ENCODE data around the gene ASF1B. TPM values are rescaled to one million over a fixed set of nuclear protein-coding genes. Genes with fewer than 3 reads are reported as not detected.

Gene ASF1B
- total and polyA plus RNA-seq, 12 donors: 0.48 to 17.2 (median 1.9) TPM

- WGBS, 4 donors: 93 to 95% (median 94%) methylated on average over 12 of the region's 12 CpGs; no CpG with 5 or more reads in 1 of the 4 donors
- Histone ChIP-seq H3K4me1 (replicated peaks in 1 of 2) (no peaks in the 10 kb centered on the region), H3K27ac (no peak overlapping the region), H3K27me3 (no peaks in the 10 kb centered on the region), H3K4me3 (no peak overlapping the region), H3K9me3 (replicated peaks in 1 of 3) (no peaks in the 10 kb centered on the region), H3K36me3 (replicated peaks in 1 of 2) (peaks cover 0 to 45% of the 10 kb centered on the region in 2 donors)
- intact Hi-C loops (cut with DNase I): loop anchor here in 1 of 2 donors (10.0 kb wide), 1 partner anchor 189 kb away; no protein-coding TSS in a partner anchor
- no peak for DNase-seq
- TF ChIP-seq POLR2A (IDR thresholded peaks at IDR 0.05) (no peak), CTCF (IDR thresholded peaks at IDR 0.05) (no peak)
These were observed 19.7 kb upstream of the ASF1B start for GRCh38 chr19:14156122-14156521.

GRCh38 chr19:14155371-14155770 lies 19.0 kb upstream of the ASF1B start:
- no peaks in the 10 kb centered on the region for H3K27me3 ChIP-seq
- DNase-seq: no peak
- TF ChIP-seq POLR2A (IDR thresholded peaks at IDR 0.05) (no peak), CTCF (IDR thresholded peaks at IDR 0.05) (no peak)
- no peaks in the 10 kb centered on the region for H3K9me3 ChIP-seq (replicated peaks in 1 of 3)
- H3K27ac ChIP-seq: no peak overlapping the region
- peaks cover 0 to 2% of the 10 kb centered on the region in 2 donors for H3K4me1 ChIP-seq (replicated peaks in 1 of 2)
- WGBS, 4 donors: 90 to 97% (median 93%) methylated on average over 10 to 17 of the region's 17 CpGs
- H3K4me3 ChIP-seq: no peak overlapping the region
- H3K36me3 ChIP-seq (replicated peaks in 1 of 2): peaks cover 0 to 46% of the 10 kb centered on the region in 2 donors
- intact Hi-C loops (cut with DNase I): loop anchor here in 1 of 2 donors (10.0 kb wide), 1 partner anchor 189 kb away; no protein-coding TSS in a partner anchor

- Histone ChIP-seq H3K4me3 (no peak overlapping the region), H3K36me3 (replicated peaks in 1 of 2) (peaks cover 0 to 37% of the 10 kb centered on the region in 2 donors), H3K27me3 (no peaks in the 10 kb centered on the region), H3K4me1 (replicated peaks in 1 of 2) (peaks cover 11 to 18% of the 10 kb centered on the region in 2 donors), H3K9me3 (replicated peaks in 1 of 3) (no peaks in the 10 kb centered on the region), H3K27ac (no peak overlapping the region)
- intact Hi-C loops (cut with DNase I): loop anchor here in 1 of 2 donors (10.0 kb wide), 1 partner anchor 192 kb away; no protein-coding TSS in a partner anchor
- WGBS, 4 donors: 86 to 94% (median 93%) methylated on average over 3 to 12 of the region's 12 CpGs
- DNase-seq: no peak
- no peak for TF ChIP-seq POLR2A (IDR thresholded peaks at IDR 0.05)
These were observed 16.3 kb upstream of the ASF1B start for GRCh38 chr19:14152713-14153112.

- intact Hi-C loops (cut with DNase I): loop anchor here in 1 of 2 donors (10.0 kb wide), 1 partner anchor 194 kb away; no protein-coding TSS in a partner anchor
- Histone ChIP-seq H3K36me3 (replicated peaks in 1 of 2) (peaks cover 0 to 22% of the 10 kb centered on the region in 2 donors), H3K4me1 (replicated peaks in 1 of 2) (peaks cover 11 to 18% of the 10 kb centered on the region in 2 donors), H3K27me3 (no peaks in the 10 kb centered on the region), H3K9me3 (replicated peaks in 1 of 3) (no peaks in the 10 kb centered on the region), H3K4me3 (no peak overlapping the region), H3K27ac (peak overlapping the region in 1 of 5 donors; percentile 41)
- TF ChIP-seq POLR2A (IDR thresholded peaks at IDR 0.05): no peak
- TF ChIP-seq CTCF (IDR thresholded peaks at IDR 0.05): no peak
- no peak for DNase-seq
- 50 to 96% (median 93%) methylated on average over 8 to 47 of the region's 47 CpGs for WGBS, 4 donors
These were observed 14.6 kb upstream of the ASF1B start for GRCh38 chr19:14150770-14151661.

Data from adrenal gland (tissue), 12 donors.